Lower leg skin (tissue), 3 donors: ENCODE results near the gene AP5B1.

Source experiments
- CTCF ChIP-seq, 3 donors: fragments of 450-650 bp; IDR thresholded peaks; one replicate each; pipeline ENCODE4 v1.5.1; 2016; ENCODE audit warnings: antibody characterized with exemption in 3 of 3, mild to moderate bottlenecking in 3 of 3, moderate library complexity in 2 of 3
- POLR2A ChIP-seq, 2 donors: fragments of 450-650 bp; IDR thresholded peaks; one replicate each; pipeline ENCODE4 v1.6.1; 2016 to 2017; ENCODE audit warnings: antibody characterized with exemption in 2 of 2, mild to moderate bottlenecking in 1 of 2, moderate library complexity in 1 of 2

GRCh38 chr11:65809496-65809895 is 28.7 kb upstream of the AP5B1 start:
- TF ChIP-seq CTCF (IDR thresholded peaks at IDR 0.05) (no peak), POLR2A (IDR thresholded peaks at IDR 0.05) (no peak)
